NCI-H1105 treated with DMSO at 0.1 percent for 48 hours (cell line): ENCODE data around the gene UBE2J2.

Source experiments
- DNase-seq: peaks from one replicate; lab custom pipeline; 2025; lab: John Stamatoyannopoulos, UW

Gene UBE2J2

GRCh38 chr1:1226566-1227362 is 46.9 kb downstream of the UBE2J2 start:
- no peak for DNase-seq

- DNase-seq: no peak
Observed at GRCh38 chr1:1225913-1226312, 47.7 kb downstream of the UBE2J2 start.

GRCh38 chr1:1225238-1225845 is 48.3 kb downstream of the UBE2J2 start:
- no peak for DNase-seq

GRCh38 chr1:1223891-1224290 is 49.8 kb downstream of the UBE2J2 start:
- no peak for DNase-seq

GRCh38 chr1:1223321-1223720 is 50.3 kb downstream of the UBE2J2 start:
- DNase-seq: no peak

- no peak for DNase-seq
Observed at GRCh38 chr1:1222575-1223225, 51.0 kb downstream of the UBE2J2 start.

- no peak for DNase-seq
Observed at GRCh38 chr1:1221887-1222574, 51.6 kb downstream of the UBE2J2 start.

- DNase-seq: no peak
Observed at GRCh38 chr1:1220197-1220596, 53.5 kb downstream of the UBE2J2 start.

- no peak for DNase-seq
Observed at GRCh38 chr1:1219341-1219740, 54.3 kb downstream of the UBE2J2 start.

GRCh38 chr1:1218524-1219200 is 55.0 kb downstream of the UBE2J2 start:
- DNase-seq: no peak

- no peak for DNase-seq
Observed at GRCh38 chr1:1217621-1218523, 55.8 kb downstream of the UBE2J2 start.

- DNase-seq: no peak
Observed at GRCh38 chr1:1216770-1217620, 56.7 kb downstream of the UBE2J2 start.

- no peak for DNase-seq
Observed at GRCh38 chr1:1215881-1216605, 57.6 kb downstream of the UBE2J2 start.

- DNase-seq: no peak
Observed at GRCh38 chr1:1215080-1215676, 58.5 kb downstream of the UBE2J2 start.

GRCh38 chr1:1213345-1214265 is 60.0 kb downstream of the UBE2J2 start, which contains the start of gene TNFRSF4:
Gene TNFRSF4, minus strand, starts transcription at chr1:1214153. Its CDS starts 26 bp downstream, at chr1:1214127.
- DNase-seq: no peak

- no peak for DNase-seq
Observed at GRCh38 chr1:1212780-1213344, 60.8 kb downstream of the UBE2J2 start.
